CD4-positive, alpha-beta T cell (primary cell): ENCODE results near the gene BDKRB2. TPM values are rescaled to one million over a fixed set of nuclear protein-coding genes. Genes with fewer than 3 reads are reported as not detected.

ENCODE experiments used
- ATAC-seq: fragments of 200-7000 bp; cut with Tn5 transposase; one replicate; pipeline ENCODE4 v1.10.0; 2022; ENCODE audit warnings: mild to moderate bottlenecking; ENCODE audit not compliant: poor library complexity
- CTCF ChIA-PET: fragments of 350-600 bp; sonication (Branson Sonifier 250); formaldehyde crosslinking; loops from one replicate; lab custom pipeline; 2021; ENCODE audit warnings: antibody characterized with exemption, inconsistent platforms; lab: Charles Lee
- POLR2A ChIA-PET: fragments of 350-600 bp; sonication (Branson Sonifier 250); formaldehyde crosslinking; loops from one replicate; lab custom pipeline; 2021; ENCODE audit warnings: antibody characterized with exemption, inconsistent platforms; lab: Charles Lee
- DNase-seq, 14 experiments: peaks; one replicate each; pipeline ENCODE4 v3.0.0-alpha.2; 2013 to 2020; ENCODE audit warnings: mixed read lengths in 2 of 14
- H3K27ac ChIP-seq, 2 donors: one replicate each; pipeline versions ENCODE4 v1.5.1 to v1.7.0; 2013; ENCODE audit warnings: low read length in 2 of 2, low read depth in 1 of 2, mild to moderate bottlenecking in 1 of 2
- H3K27me3 ChIP-seq, 2 experiments: 1 replicate in 1 of 2; 2 replicates in 1 of 2; pipeline versions ENCODE4 v1.6.1 to v1.7.0; 2013; ENCODE audit warnings: low read length in 2 of 2, control low read depth in 1 of 2, mild to moderate bottlenecking in 1 of 2, moderate library complexity in 1 of 2; ENCODE audit not compliant: insufficient read depth in 2 of 2, control insufficient read depth in 1 of 2
- H3K36me3 ChIP-seq: one replicate; pipeline ENCODE4 v1.6.1; 2013; ENCODE audit warnings: low read length, control low read depth; ENCODE audit not compliant: insufficient read depth
- H3K4me1 ChIP-seq: one replicate; pipeline ENCODE4 v1.6.1; 2013; ENCODE audit warnings: low read length, control low read depth; ENCODE audit not compliant: insufficient read depth
- H3K4me3 ChIP-seq: one replicate; pipeline ENCODE4 v1.5.1; 2013; ENCODE audit warnings: mild to moderate bottlenecking, low read length, moderate library complexity
- H3K9me3 ChIP-seq, 2 experiments: 1 replicate in 1 of 2; 2 replicates in 1 of 2; pipeline versions ENCODE4 v1.6.1 to v1.7.0; 2013; ENCODE audit warnings: low read length in 2 of 2, mild to moderate bottlenecking in 2 of 2, control low read depth in 1 of 2, moderate library complexity in 1 of 2; ENCODE audit not compliant: control insufficient read depth in 1 of 2, insufficient read depth in 1 of 2
- H3K27ac Mint-ChIP-seq: one replicate; pipeline ENCODE4 v1.8.0; 2020; ENCODE audit warnings: mixed read lengths
- H3K27me3 Mint-ChIP-seq: one replicate; pipeline ENCODE4 v1.8.0; 2021; ENCODE audit warnings: mixed read lengths
- H3K36me3 Mint-ChIP-seq: one replicate; pipeline ENCODE4 v1.8.0; 2021; ENCODE audit warnings: low read depth, mixed read lengths
- H3K4me1 Mint-ChIP-seq: one replicate; pipeline ENCODE4 v1.8.0; 2021; ENCODE audit warnings: low read depth, mixed read lengths
- H3K4me3 Mint-ChIP-seq: one replicate; pipeline ENCODE4 v1.8.0; 2020; ENCODE audit warnings: mild to moderate bottlenecking, mixed read lengths
- H3K9me3 Mint-ChIP-seq: one replicate; pipeline ENCODE4 v1.8.0; 2020; ENCODE audit warnings: mixed read lengths
- intact Hi-C, 2 experiments: fragments of 100-400 bp; cut with DNase I in 1 of 2; cut with micrococcal nuclease in 1 of 2; formaldehyde crosslinking; loops; one replicate each; pipeline versions ENCODE4 v1.15.1 to v1.9.0; 2023 to 2025; cut with DNase I, micrococcal nuclease
- total RNA-seq, 174 experiments: library from RNA in 2 of 174; stranded (reverse) in 2 of 174; gene quantifications; one replicate each; pipeline ENCODE4 v1.2.3 and lab custom pipeline; 2021 to 2026
- TF ChIP-seq, protein P1 (sequence below): fragments of 200-600 bp; IDR thresholded peaks from one replicate; pipeline ENCODE4 v1.8.0; 2022; ENCODE audit warnings: antibody characterized with exemption, mild to moderate bottlenecking

Gene BDKRB2
- total RNA-seq, 2 experiments from 2014 or later, result not detected

DNA sequence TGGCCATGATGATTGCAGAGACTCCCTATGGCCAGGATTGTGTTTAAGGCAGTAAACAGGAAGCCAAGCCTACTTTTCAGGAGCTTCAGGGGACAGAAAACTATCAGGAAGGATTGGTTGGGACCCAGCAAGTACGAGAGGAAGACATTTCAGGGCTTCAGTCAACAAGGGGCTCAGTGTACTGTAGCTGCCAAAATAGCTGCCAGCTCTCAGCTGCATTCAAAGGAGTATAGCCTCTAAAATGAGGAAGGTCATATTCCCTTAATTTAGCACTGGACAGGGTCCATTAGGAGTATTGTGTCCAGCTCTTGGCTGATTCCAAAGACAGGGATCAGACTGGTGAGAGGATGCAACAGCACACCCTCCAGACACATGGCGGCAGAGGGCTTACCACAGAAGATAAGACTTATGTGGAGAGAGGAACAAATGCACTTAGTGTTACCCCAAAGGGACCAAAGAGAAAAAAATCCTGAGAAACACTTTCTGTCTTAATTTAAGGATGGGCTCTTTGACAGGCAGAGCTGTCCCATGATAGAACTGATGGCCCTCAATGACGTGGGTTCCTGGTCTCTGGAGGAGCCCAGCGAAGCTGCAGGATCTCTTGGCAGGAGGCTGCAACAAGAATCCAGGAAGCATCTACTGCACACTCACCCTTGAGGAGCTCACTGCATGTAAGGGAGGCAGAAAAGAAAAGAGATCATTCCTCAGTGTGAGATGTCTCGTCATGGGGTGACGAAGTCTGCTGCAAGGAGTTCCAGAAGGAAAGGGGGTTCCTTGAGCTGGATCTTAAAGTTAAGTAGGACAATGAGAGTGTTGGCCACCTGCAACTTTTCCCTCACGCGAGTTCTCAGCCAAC lies 66.2 kb downstream of the BDKRB2 start:
- intact Hi-C loops, result loop anchor here in 1 of 2 experiments (10.0 kb wide), 1 partner anchor 706 kb away; no protein-coding TSS in a partner anchor
- H3K36me3 Mint-ChIP-seq, result no peaks in the 10 kb centered on the region
- Histone ChIP-seq H3K4me1 (peaks cover 3% of the 10 kb centered on the region), H3K36me3 (no peaks in the 10 kb centered on the region), H3K4me3 (no peak overlapping the region), H3K27me3 (no peaks in the 10 kb centered on the region), H3K9me3 (peaks cover 0 to 5% of the 10 kb centered on the region in 2 experiments), H3K27ac (no peak overlapping the region)
- no peaks in the 10 kb centered on the region for H3K4me1 Mint-ChIP-seq
- ChIA-PET POLR2A (no interaction called here), CTCF (interaction anchor here (1.6 kb wide), 1 partner anchor 170 kb away, joined by 5 read pairs; no protein-coding TSS in a partner anchor)
- no peak overlapping the region for H3K27ac Mint-ChIP-seq
- TF ChIP-seq, protein P1, sequence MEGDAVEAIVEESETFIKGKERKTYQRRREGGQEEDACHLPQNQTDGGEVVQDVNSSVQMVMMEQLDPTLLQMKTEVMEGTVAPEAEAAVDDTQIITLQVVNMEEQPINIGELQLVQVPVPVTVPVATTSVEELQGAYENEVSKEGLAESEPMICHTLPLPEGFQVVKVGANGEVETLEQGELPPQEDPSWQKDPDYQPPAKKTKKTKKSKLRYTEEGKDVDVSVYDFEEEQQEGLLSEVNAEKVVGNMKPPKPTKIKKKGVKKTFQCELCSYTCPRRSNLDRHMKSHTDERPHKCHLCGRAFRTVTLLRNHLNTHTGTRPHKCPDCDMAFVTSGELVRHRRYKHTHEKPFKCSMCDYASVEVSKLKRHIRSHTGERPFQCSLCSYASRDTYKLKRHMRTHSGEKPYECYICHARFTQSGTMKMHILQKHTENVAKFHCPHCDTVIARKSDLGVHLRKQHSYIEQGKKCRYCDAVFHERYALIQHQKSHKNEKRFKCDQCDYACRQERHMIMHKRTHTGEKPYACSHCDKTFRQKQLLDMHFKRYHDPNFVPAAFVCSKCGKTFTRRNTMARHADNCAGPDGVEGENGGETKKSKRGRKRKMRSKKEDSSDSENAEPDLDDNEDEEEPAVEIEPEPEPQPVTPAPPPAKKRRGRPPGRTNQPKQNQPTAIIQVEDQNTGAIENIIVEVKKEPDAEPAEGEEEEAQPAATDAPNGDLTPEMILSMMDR, result no peak
- peaks cover 6% of the 10 kb centered on the region for H3K9me3 Mint-ChIP-seq
- peaks cover 10% of the 10 kb centered on the region for H3K27me3 Mint-ChIP-seq
- H3K4me3 Mint-ChIP-seq, result no peak overlapping the region
- ATAC-seq (no peak), DNase-seq (no peak)

DNA sequence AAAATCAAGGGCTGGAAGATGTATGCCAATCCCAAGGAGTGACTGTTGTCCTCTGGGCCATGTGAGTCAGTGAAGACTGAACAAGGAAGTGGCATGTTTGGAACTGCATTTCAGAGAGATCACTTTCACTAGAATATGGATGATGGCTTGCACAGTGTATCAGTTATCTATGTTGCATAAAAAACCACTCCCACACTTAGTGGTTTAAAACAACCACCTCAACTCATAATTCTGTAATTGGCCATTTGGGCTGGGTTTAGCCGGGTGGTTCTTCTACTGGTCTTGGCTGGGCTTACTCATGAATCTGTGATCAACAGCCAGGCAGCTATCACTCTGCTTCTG lies 66.8 kb downstream of the BDKRB2 start:
- intact Hi-C loops, result loop anchor here in 1 of 2 experiments (10.0 kb wide), 1 partner anchor 707 kb away; no protein-coding TSS in a partner anchor
- no peaks in the 10 kb centered on the region for H3K4me1 Mint-ChIP-seq

DNA sequence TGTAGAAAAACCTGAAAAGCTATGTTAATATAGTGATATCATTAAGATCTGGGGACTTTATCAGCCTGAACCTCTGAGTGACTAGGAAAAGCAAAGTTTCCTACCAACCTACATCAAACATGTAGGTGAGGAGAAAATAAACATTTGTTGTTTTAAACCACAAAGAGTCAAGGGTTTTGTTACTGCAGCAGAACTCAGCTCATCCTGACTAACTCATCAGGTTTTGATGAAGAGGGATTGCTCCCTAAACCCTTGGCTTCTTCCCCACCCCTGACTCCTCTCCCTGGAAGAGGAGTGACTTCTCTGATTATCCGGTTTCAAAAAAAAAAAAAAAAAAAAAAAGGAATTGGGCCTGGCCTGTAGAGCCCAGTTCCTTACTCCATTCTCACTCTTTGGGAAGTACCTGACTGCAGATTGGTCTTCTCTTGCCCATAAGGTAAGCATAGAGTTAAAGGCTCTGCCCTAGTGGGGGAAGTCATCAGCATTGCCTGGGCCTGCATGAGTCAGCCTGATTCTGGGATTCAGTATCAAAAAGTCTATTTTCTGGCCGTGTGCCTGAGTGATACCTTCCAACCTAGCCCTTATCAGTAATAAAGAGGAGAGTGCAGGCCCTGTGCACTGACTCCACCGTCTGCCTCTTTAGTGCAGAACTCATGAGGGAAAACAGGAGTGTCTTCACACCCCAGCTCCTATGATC lies 68.3 kb downstream of the BDKRB2 start:
- H3K27me3 Mint-ChIP-seq, result no peaks in the 10 kb centered on the region
- peaks cover 6 to 8% of the 10 kb centered on the region in 2 experiments for H3K9me3 ChIP-seq

More for the DNA sequence above, 66.8 kb downstream of the BDKRB2 start:
- Mint-ChIP-seq H3K27me3 (peaks cover 5% of the 10 kb centered on the region), H3K4me3 (no peak overlapping the region), H3K9me3 (peaks cover 6% of the 10 kb centered on the region), H3K36me3 (no peaks in the 10 kb centered on the region), H3K27ac (no peak overlapping the region)
- Histone ChIP-seq H3K27ac (no peak overlapping the region), H3K36me3 (no peaks in the 10 kb centered on the region), H3K9me3 (peaks cover 0 to 5% of the 10 kb centered on the region in 2 experiments), H3K4me1 (peaks cover 3% of the 10 kb centered on the region), H3K4me3 (no peak overlapping the region), H3K27me3 (no peaks in the 10 kb centered on the region)
- ChIA-PET POLR2A (no interaction called here), CTCF (interaction anchor here (1.6 kb wide), 1 partner anchor 171 kb away, joined by 5 read pairs; no protein-coding TSS in a partner anchor)
- no peak for DNase-seq
- ATAC-seq, result no peak
- TF ChIP-seq, protein P1, result no peak

More for the DNA sequence above, 68.3 kb downstream of the BDKRB2 start:
- DNase-seq (no peak), ATAC-seq (no peak)
- CTCF ChIA-PET, result interaction anchor here (1.3 kb wide), 1 partner anchor 172 kb away, joined by 5 read pairs; no protein-coding TSS in a partner anchor
- H3K4me3 Mint-ChIP-seq, result no peak overlapping the region
- H3K36me3 ChIP-seq, result no peaks in the 10 kb centered on the region
- H3K27me3 ChIP-seq, result no peaks in the 10 kb centered on the region
- no peak overlapping the region for H3K27ac Mint-ChIP-seq
- H3K9me3 Mint-ChIP-seq, result peaks cover 6% of the 10 kb centered on the region
- H3K4me1 Mint-ChIP-seq, result no peaks in the 10 kb centered on the region
- H3K36me3 Mint-ChIP-seq, result no peaks in the 10 kb centered on the region
- POLR2A ChIA-PET, result no interaction called here
- no peak overlapping the region for H3K4me3 ChIP-seq
- H3K27ac ChIP-seq, result no peak overlapping the region
- intact Hi-C loops, result loop anchor here in 1 of 2 experiments (10.0 kb wide), 1 partner anchor 708 kb away; no protein-coding TSS in a partner anchor
- TF ChIP-seq, protein P1, result no peak
- H3K4me1 ChIP-seq, result peaks cover 3% of the 10 kb centered on the region
